ENCODE data around the gene TNKS2. TPM values are rescaled to one million over a fixed set of nuclear protein-coding genes. Genes with fewer than 3 reads are reported as not detected.

Gene TNKS2
- total and polyA plus RNA-seq, 2 of the 13 experiments (the other 11 are each of a cell fraction or from before 2014, with no cell fraction given), result 15.2 to 19.4 TPM

- H3K36me3 ChIP-seq (replicated peaks in 1 of 2; ENCODE audit: control insufficient read depth in 1 of 2, insufficient read depth in 2 of 2, low read length in 2 of 2), result no peaks in the 10 kb centered on the region
- H3K79me2 ChIP-seq (ENCODE audit: insufficient read depth, low read length), result no peaks in the 10 kb centered on the region
- ChIA-PET POLR2A (no interaction called here), CTCF (ENCODE audit: low intra/inter-chr PET ratio, low total read pairs) (no interaction called here)
- no peaks in the 10 kb centered on the region for H3K9me3 ChIP-seq (ENCODE audit: low read length)
- WGBS (ENCODE audit: low lambda C conversion rate), result 40% methylated on average over 8 of the region's 8 CpGs
- BruUV-seq (replicated peaks), result no TSS peak
- H2AFZ ChIP-seq (ENCODE audit: low read length), result no peak overlapping the region
- H3K4me2 ChIP-seq (ENCODE audit: low read depth, low read length), result no peak overlapping the region
- DNase-seq (ENCODE audit: low spot score) (no peak), FAIRE-seq (no peak), ATAC-seq (no peak)
- H3K27ac ChIP-seq (ENCODE audit: extremely low read length, insufficient read depth, low read length), result no peak overlapping the region
- intact Hi-C loops (cut with micrococcal nuclease; ENCODE audit: unreplicated experiment), result no loop called here
- no peaks in the 10 kb centered on the region for H4K20me1 ChIP-seq (ENCODE audit: insufficient read depth, low read length)
- in situ Hi-C loops (cut with HindIII; ENCODE audit: extremely low pct_ligation_motif_present, low pct_unique_long_range_greater_than_20kb), result no loop called here
- no peak overlapping the region for H3K4me3 ChIP-seq (replicated peaks in 1 of 3; ENCODE audit: insufficient read depth in 1 of 3, low read depth in 2 of 3, low read length in 3 of 3)
- TF ChIP-seq, protein P1, sequence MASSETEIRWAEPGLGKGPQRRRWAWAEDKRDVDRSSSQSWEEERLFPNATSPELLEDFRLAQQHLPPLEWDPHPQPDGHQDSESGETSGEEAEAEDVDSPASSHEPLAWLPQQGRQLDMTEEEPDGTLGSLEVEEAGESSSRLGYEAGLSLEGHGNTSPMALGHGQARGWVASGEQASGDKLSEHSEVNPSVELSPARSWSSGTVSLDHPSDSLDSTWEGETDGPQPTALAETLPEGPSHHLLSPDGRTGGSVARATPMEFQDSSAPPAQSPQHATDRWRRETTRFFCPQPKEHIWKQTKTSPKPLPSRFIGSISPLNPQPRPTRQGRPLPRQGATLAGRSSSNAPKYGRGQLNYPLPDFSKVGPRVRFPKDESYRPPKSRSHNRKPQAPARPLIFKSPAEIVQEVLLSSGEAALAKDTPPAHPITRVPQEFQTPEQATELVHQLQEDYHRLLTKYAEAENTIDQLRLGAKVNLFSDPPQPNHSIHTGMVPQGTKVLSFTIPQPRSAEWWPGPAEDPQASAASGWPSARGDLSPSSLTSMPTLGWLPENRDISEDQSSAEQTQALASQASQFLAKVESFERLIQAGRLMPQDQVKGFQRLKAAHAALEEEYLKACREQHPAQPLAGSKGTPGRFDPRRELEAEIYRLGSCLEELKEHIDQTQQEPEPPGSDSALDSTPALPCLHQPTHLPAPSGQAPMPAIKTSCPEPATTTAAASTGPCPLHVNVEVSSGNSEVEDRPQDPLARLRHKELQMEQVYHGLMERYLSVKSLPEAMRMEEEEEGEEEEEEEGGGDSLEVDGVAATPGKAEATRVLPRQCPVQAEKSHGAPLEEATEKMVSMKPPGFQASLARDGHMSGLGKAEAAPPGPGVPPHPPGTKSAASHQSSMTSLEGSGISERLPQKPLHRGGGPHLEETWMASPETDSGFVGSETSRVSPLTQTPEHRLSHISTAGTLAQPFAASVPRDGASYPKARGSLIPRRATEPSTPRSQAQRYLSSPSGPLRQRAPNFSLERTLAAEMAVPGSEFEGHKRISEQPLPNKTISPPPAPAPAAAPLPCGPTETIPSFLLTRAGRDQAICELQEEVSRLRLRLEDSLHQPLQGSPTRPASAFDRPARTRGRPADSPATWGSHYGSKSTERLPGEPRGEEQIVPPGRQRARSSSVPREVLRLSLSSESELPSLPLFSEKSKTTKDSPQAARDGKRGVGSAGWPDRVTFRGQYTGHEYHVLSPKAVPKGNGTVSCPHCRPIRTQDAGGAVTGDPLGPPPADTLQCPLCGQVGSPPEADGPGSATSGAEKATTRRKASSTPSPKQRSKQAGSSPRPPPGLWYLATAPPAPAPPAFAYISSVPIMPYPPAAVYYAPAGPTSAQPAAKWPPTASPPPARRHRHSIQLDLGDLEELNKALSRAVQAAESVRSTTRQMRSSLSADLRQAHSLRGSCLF (CRISPR knock-in tag; IDR thresholded peaks at IDR 0.05; ENCODE audit: borderline replicate concordance), result no peak
- no peak for TF ChIP-seq SOX13 (IDR thresholded peaks at IDR 0.05)
- no peak for TF ChIP-seq SOX13 (CRISPR knock-in tag; conservative IDR thresholded peaks at IDR 0.05 in 1 of 2, IDR thresholded peaks at IDR 0.05 in 1 of 2)
- TF ChIP-seq CBX1 (IDR thresholded peaks at IDR 0.05; ENCODE audit: low read depth), result no peak
- TF ChIP-seq ZNF350 (CRISPR knock-in tag; IDR thresholded peaks at IDR 0.05; ENCODE audit: borderline replicate concordance, low read depth), result no peak
- TF ChIP-seq ZNF331 (CRISPR knock-in tag; IDR thresholded peaks at IDR 0.05), result no peak
- TF ChIP-seq, protein P2, sequence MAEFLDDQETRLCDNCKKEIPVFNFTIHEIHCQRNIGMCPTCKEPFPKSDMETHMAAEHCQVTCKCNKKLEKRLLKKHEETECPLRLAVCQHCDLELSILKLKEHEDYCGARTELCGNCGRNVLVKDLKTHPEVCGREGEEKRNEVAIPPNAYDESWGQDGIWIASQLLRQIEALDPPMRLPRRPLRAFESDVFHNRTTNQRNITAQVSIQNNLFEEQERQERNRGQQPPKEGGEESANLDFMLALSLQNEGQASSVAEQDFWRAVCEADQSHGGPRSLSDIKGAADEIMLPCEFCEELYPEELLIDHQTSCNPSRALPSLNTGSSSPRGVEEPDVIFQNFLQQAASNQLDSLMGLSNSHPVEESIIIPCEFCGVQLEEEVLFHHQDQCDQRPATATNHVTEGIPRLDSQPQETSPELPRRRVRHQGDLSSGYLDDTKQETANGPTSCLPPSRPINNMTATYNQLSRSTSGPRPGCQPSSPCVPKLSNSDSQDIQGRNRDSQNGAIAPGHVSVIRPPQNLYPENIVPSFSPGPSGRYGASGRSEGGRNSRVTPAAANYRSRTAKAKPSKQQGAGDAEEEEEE (CRISPR knock-in tag; IDR thresholded peaks at IDR 0.05; ENCODE audit: borderline replicate concordance), result no peak
- TF ChIP-seq U2AF1 (optimal IDR thresholded peaks at IDR 0.05; ENCODE audit: low read depth, low read length), result no peak
- TF ChIP-seq TBL1XR1 (IDR thresholded peaks at IDR 0.05; ENCODE audit: borderline replicate concordance, low read length, partially characterized antibody), result no peak
- no peak for TF ChIP-seq FOXK2 (IDR thresholded peaks at IDR 0.05)
- H3K27me3 ChIP-seq (ENCODE audit: control insufficient read depth in 1 of 2, insufficient read depth in 2 of 2, low read length in 2 of 2), result no peaks in the 10 kb centered on the region; a peak in 1 of 5 replicates
- H3K9ac ChIP-seq (ENCODE audit: insufficient read depth, low read depth, low read length), result no peak overlapping the region
- peaks cover 17% of the 10 kb centered on the region for H3K4me1 ChIP-seq (ENCODE audit: insufficient read depth, low read length)
These were observed 99.2 kb downstream of the TNKS2 start for GRCh38 chr10:91897421-91897820.
